ENCODE measurements around the gene MBD5.

The MBD5 gene

DNA sequence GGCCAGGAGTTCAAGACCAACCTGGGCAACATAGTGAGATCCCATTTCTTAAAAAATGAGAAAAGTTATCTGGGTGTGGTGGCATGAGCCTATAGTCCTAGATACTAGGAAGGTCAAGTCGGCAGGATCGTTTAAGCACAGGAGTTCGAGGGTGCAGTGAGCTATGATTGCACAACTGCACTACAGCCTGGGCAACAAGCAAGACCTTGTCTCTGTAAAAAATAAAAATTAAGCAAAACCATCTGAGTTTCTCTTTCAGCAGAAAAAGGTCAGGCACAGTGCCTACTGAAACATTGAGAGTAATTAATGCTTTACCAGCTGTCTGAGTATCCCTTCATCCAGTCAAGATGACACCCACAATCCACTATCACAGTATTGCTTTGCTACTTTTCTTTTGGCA lies 258.3 kb downstream of the MBD5 start:
- POLR2A ChIA-PET, result no interaction called here

GRCh38 chr2:148282201-148282600 lies 261.3 kb downstream of the MBD5 start:
- no peak overlapping the region for H3K4me3 ChIP-seq (ENCODE audit: low read depth, low read length)
- ChIA-PET CTCF (no interaction called here), POLR2A (no interaction called here)
- TF ChIP-seq, protein P1, sequence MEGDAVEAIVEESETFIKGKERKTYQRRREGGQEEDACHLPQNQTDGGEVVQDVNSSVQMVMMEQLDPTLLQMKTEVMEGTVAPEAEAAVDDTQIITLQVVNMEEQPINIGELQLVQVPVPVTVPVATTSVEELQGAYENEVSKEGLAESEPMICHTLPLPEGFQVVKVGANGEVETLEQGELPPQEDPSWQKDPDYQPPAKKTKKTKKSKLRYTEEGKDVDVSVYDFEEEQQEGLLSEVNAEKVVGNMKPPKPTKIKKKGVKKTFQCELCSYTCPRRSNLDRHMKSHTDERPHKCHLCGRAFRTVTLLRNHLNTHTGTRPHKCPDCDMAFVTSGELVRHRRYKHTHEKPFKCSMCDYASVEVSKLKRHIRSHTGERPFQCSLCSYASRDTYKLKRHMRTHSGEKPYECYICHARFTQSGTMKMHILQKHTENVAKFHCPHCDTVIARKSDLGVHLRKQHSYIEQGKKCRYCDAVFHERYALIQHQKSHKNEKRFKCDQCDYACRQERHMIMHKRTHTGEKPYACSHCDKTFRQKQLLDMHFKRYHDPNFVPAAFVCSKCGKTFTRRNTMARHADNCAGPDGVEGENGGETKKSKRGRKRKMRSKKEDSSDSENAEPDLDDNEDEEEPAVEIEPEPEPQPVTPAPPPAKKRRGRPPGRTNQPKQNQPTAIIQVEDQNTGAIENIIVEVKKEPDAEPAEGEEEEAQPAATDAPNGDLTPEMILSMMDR (IDR thresholded peaks at IDR 0.05; ENCODE audit: insufficient read depth, low read length, missing control alignments), result no peak
- no peak for DNase-seq (ENCODE audit: low read depth, low spot score)

More for the DNA sequence above, 258.3 kb downstream of the MBD5 start:
- no peak for DNase-seq (ENCODE audit: low read depth, low spot score)
- no peak overlapping the region for H3K4me3 ChIP-seq (ENCODE audit: low read depth, low read length)
- CTCF ChIA-PET, result interaction anchor here (0.6 to 1.3 kb wide), 2 partner anchors 230 to 282 kb away, joined by 3 read pairs; no protein-coding TSS in a partner anchor
- TF ChIP-seq, protein P1 (IDR thresholded peaks at IDR 0.05; ENCODE audit: insufficient read depth, low read length, missing control alignments), result no peak

DNA sequence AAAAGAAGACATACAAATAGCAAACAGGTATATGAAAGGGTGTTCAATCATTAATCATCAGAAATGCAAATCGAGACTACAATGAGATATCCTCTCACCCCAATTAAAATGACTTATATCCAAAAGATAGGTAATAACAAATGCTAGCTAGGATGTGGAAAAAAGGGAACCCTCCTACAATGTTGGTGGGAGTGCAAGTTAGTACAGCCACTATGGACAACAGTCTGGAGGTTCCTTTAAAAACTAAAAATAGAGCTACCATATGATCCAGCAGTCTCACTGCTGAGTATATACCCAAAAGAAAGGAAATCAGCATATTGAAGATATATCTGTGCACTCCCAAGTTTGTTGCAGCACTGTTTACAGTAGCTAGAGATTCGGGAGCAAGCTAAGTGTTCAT lies 271.5 kb downstream of the MBD5 start:
- no peak overlapping the region for H3K4me3 ChIP-seq (ENCODE audit: low read depth, low read length)
- ChIA-PET POLR2A (no interaction called here), CTCF (interaction anchor here (1.1 kb wide), 1 partner anchor 34 kb away, joined by 3 read pairs; no protein-coding TSS in a partner anchor)
- TF ChIP-seq, protein P1 (IDR thresholded peaks at IDR 0.05; ENCODE audit: insufficient read depth, low read length, missing control alignments), result no peak
- no peak for DNase-seq (ENCODE audit: low read depth, low spot score)

- CTCF ChIA-PET, result no interaction called here
- H3K4me3 ChIP-seq (ENCODE audit: low read depth, low read length), result no peak overlapping the region
- TF ChIP-seq, protein P1 (IDR thresholded peaks at IDR 0.05; ENCODE audit: insufficient read depth, low read length, missing control alignments), result no peak
- no peak for DNase-seq (ENCODE audit: low read depth, low spot score)
- POLR2A ChIA-PET, result no interaction called here
These were observed 277.3 kb downstream of the MBD5 start for GRCh38 chr2:148298196-148298595.

GRCh38 chr2:148299616-148300015 lies 278.7 kb downstream of the MBD5 start:
- no peak for DNase-seq (ENCODE audit: low read depth, low spot score)
- CTCF ChIA-PET, result interaction anchor here (0.7 kb wide), 1 partner anchor 692 kb away, joined by 3 read pairs; no protein-coding TSS in a partner anchor

DNA sequence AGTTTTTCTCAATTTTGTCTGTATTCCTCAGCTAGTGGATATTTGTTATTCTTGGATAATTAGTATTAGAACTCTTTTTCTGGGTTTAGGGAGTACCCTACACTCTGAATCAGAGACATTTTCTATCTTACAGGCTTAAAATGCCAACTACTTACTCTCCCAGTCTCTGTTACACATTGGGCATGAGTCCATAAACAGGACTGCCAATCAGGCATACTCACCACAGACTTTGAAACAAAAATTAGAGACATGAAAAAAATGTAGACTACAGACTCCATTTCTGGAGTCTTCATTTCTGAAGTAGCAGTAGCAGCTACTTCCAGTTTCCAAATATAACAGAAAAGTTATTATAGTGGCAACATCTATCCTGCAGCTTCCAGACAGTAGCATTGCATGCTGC lies 279.7 kb downstream of the MBD5 start:
- peak; percentile 34 for DNase-seq (ENCODE audit: low read depth, low spot score)
- TF ChIP-seq, protein P1 (IDR thresholded peaks at IDR 0.05; ENCODE audit: insufficient read depth, low read length, missing control alignments), result no peak
- CTCF ChIA-PET, result interaction anchor here (0.7 to 1.4 kb wide), 2 partner anchors 209 to 311 kb away, joined by 3 to 4 read pairs; no protein-coding TSS in a partner anchor
- POLR2A ChIA-PET, result no interaction called here
- H3K4me3 ChIP-seq (ENCODE audit: low read depth, low read length), result no peak overlapping the region

More at GRCh38 chr2:148299616-148300015, 278.7 kb downstream of the MBD5 start:
- POLR2A ChIA-PET, result no interaction called here
- TF ChIP-seq, protein P1 (IDR thresholded peaks at IDR 0.05; ENCODE audit: insufficient read depth, low read length, missing control alignments), result no peak
- H3K4me3 ChIP-seq (ENCODE audit: low read depth, low read length), result no peak overlapping the region
